HepG2 (cell line): ENCODE results near the gene ETFA. TPM values are rescaled to one million over a fixed set of nuclear protein-coding genes. Genes with fewer than 3 reads are reported as not detected.

Experiments
- EHMT2 ChIP-seq: fragments of 200-600 bp; sonication (generic); IDR thresholded peaks from 2 replicates; pipeline ENCODE4 v1.7.0; 2017; ENCODE audit warnings: antibody characterized with exemption, low read depth, low read length, borderline replicate concordance
- ESRRA ChIP-seq: sonication (generic); formaldehyde crosslinking; IDR thresholded peaks from 2 replicates; pipeline ENCODE4 v1.5.1; 2020; ENCODE audit warnings: mild to moderate bottlenecking, low read depth, missing genetic modification reagents
- FOXA1 ChIP-seq, 2 experiments: fragments of 450-650 bp in 1 of 2; sonication (generic) in 1 of 2; formaldehyde crosslinking in 1 of 2; IDR thresholded peaks; 2 replicates each; pipeline versions ENCODE4 v1.4.0 to v1.6.1; 2016 to 2020; ENCODE audit warnings: missing genetic modification reagents in 1 of 2
- FOXA3 ChIP-seq: IDR thresholded peaks from 2 replicates; pipeline ENCODE4 v1.6.1; 2016; ENCODE audit warnings: missing genetic modification reagents, missing compliant biosample characterization
- GABPA ChIP-seq, 2 experiments: IDR thresholded peaks; 2 replicates each; pipeline ENCODE4 v1.6.1; 2011 to 2016; ENCODE audit warnings: low read depth in 2 of 2, low read length in 1 of 2, missing biosample characterization in 1 of 2, missing genetic modification characterization in 1 of 2
- JARID2 ChIP-seq: sonication (generic); formaldehyde crosslinking; IDR thresholded peaks from 2 replicates; pipeline ENCODE4 v1.8.1; 2023; ENCODE audit warnings: missing genetic modification reagents, inconsistent platforms; ENCODE audit not compliant: insufficient replicate concordance
- JUND ChIP-seq: sonication (generic); formaldehyde crosslinking; IDR thresholded peaks from 2 replicates; pipeline ENCODE4 v1.8.0; 2022; ENCODE audit warnings: mild to moderate bottlenecking, missing genetic modification reagents
- MAFK ChIP-seq, 2 experiments: IDR thresholded peaks in 1 of 2; conservative IDR thresholded peaks in 1 of 2; 2 replicates each; pipeline ENCODE4 v1.6.1; 2011; ENCODE audit warnings: improper control_type of control experiment in 2 of 2, low read length in 2 of 2
- MEIS2 ChIP-seq: sonication (generic); formaldehyde crosslinking; IDR thresholded peaks from 2 replicates; pipeline ENCODE4 v1.9.0; 2021; ENCODE audit warnings: mild to moderate bottlenecking, missing genetic modification reagents
- PTBP1 ChIP-seq: fragments of 200-400 bp; formaldehyde crosslinking; IDR thresholded peaks from 2 replicates; pipeline ENCODE4 v1.6.1; 2018; ENCODE audit warnings: low read length, low read depth; ENCODE audit not compliant: poor library complexity, severe bottlenecking
- SMC3 ChIP-seq: IDR thresholded peaks from 2 replicates; pipeline ENCODE4 v1.6.1; 2011; ENCODE audit warnings: low read length, improper control_type of control experiment
- TBX3 ChIP-seq: fragments of 450-650 bp; IDR thresholded peaks from 2 replicates; pipeline ENCODE4 v1.6.1; 2017; ENCODE audit warnings: antibody characterized with exemption, mild to moderate bottlenecking, inconsistent platforms, borderline replicate concordance
- THAP11 ChIP-seq: IDR thresholded peaks from 2 replicates; pipeline ENCODE4 v1.6.1; 2016; ENCODE audit warnings: missing biosample characterization, missing genetic modification reagents
- ZC3H13 ChIP-seq: sonication (generic); formaldehyde crosslinking; IDR thresholded peaks from 2 replicates; pipeline ENCODE4 v1.8.1; 2023; ENCODE audit warnings: mild to moderate bottlenecking, missing genetic modification reagents, moderate library complexity
- ZMAT3 ChIP-seq: sonication (generic); formaldehyde crosslinking; conservative IDR thresholded peaks from 2 replicates; pipeline ENCODE4 v1.7.0; 2021; ENCODE audit warnings: missing genetic modification reagents
- ZNF296 ChIP-seq: sonication (generic); formaldehyde crosslinking; conservative IDR thresholded peaks from 2 replicates; pipeline ENCODE4 v1.5.0; 2020; ENCODE audit warnings: mild to moderate bottlenecking, missing genetic modification reagents
- ZNF777 ChIP-seq: sonication (generic); formaldehyde crosslinking; IDR thresholded peaks from 2 replicates; pipeline ENCODE4 v1.4.0; 2020; ENCODE audit warnings: missing genetic modification reagents
- ZNF792 ChIP-seq: IDR thresholded peaks from 2 replicates; pipeline ENCODE4 v1.6.1; 2016
- polyA plus RNA-seq, 8 experiments: library from polyadenylated mRNA; depleted of rRNA in 3 of 8; stranded (reverse) in 7 of 8; unstranded in 1 of 8; fragments of >200 nt; fragmentation: Illumina TruSeq in 4 of 8; extraction: Trizol in 4 of 8; gene quantifications; 2 replicates each; pipeline versions ENCODE4 v1.2.1 to v1.2.3, GENCODE V29; 2011 to 2016; ENCODE audit warnings: low read depth in 4 of 8, missing spikeins in 1 of 8, mixed read lengths in 1 of 8; ENCODE audit not compliant: insufficient read depth in 1 of 8
- total RNA-seq, 5 experiments: library from RNA; depleted of rRNA; stranded (reverse); fragments of >200 nt; fragmentation: Illumina TruSeq; extraction: Trizol; gene quantifications; 2 replicates each; pipeline ENCODE4 v1.2.3, GENCODE V29; 2016; ENCODE audit warnings: low read depth in 1 of 5
- TF ChIP-seq, protein P1 (sequence below), 2 experiments: sonication (generic) in 1 of 2; formaldehyde crosslinking in 1 of 2; IDR thresholded peaks; 2 replicates each; pipeline versions ENCODE4 v1.5.1 to v1.6.1; 2011 to 2020; ENCODE audit warnings: borderline replicate concordance in 1 of 2, low read depth in 1 of 2, low read length in 1 of 2, mild to moderate bottlenecking in 1 of 2, missing genetic modification reagents in 1 of 2, moderate library complexity in 1 of 2
- TF ChIP-seq, protein P2 (sequence below): sonication (generic); formaldehyde crosslinking; IDR thresholded peaks from 2 replicates; pipeline ENCODE4 v1.5.0; 2020; ENCODE audit warnings: missing genetic modification reagents, mild to moderate bottlenecking, borderline replicate concordance
- TF ChIP-seq, protein P3 (sequence below): sonication (generic); formaldehyde crosslinking; IDR thresholded peaks from 2 replicates; pipeline ENCODE4 v1.8.1; 2023; ENCODE audit warnings: mild to moderate bottlenecking, moderate library complexity, missing genetic modification reagents
- TF ChIP-seq, protein P4 (sequence below): sonication (generic); formaldehyde crosslinking; conservative IDR thresholded peaks from 2 replicates; pipeline ENCODE4 v1.8.1; 2023; ENCODE audit warnings: missing genetic modification reagents

ETFA gene
- total and polyA plus RNA-seq, 2 of the 13 experiments (the other 11 are each of a cell fraction or from before 2014, with no cell fraction given), result 291 to 396 TPM

DNA sequence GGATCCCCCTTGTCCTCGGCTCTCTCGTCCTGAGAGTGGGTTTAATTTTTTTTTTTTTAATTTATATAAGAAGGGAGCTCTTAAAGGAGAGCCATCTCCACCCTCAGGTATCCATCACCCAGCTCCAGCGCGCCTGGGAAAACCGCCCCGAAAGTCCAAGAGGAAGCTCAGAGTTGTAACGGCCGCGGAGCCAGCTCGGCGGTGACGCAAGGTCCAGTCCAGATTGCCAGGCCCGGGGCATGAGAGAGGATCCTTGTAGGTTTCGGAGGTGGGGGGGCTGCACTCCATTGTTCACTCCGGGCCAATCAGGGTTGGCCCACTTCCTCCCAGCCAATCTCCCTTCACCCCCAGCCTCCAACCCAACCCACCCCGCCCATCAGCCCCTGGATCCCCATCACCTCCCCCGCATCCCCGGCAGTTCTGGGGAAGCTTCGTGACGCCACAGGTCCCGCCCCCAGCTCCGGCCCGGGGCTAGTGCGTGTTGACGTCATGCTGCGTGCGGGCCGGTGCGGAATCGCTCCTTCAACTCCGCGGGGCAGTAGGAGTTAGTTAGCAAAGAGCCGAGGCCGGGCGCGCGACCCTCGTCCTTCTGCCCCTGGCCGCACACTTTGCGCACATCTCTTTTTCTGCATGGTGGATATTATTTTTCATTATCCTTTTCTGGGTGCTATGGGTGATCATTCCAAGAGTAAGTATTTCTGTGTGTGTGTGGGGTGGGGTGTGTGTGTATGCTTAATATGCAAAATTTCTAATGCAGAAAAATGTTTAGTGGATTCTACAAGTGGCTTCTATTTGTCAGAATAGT lies 25.2 kb upstream of the ETFA start, which contains the start of gene ISL2 (continued):
- TF ChIP-seq, protein P1, sequence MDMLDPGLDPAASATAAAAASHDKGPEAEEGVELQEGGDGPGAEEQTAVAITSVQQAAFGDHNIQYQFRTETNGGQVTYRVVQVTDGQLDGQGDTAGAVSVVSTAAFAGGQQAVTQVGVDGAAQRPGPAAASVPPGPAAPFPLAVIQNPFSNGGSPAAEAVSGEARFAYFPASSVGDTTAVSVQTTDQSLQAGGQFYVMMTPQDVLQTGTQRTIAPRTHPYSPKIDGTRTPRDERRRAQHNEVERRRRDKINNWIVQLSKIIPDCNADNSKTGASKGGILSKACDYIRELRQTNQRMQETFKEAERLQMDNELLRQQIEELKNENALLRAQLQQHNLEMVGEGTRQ (IDR thresholded peaks at IDR 0.05; ENCODE audit: low read depth, low read length), result no peak
- TF ChIP-seq, protein P1 (CRISPR knock-in tag; IDR thresholded peaks at IDR 0.05; ENCODE audit: borderline replicate concordance), result no peak
- 0 out of 2 replicates have a peak, but pooled peaks have one; percentile 28 for TF ChIP-seq JUND (CRISPR knock-in tag)
- 0 out of 2 replicates have a peak, but pooled peaks have one; percentile 19 for TF ChIP-seq ZNF296 (CRISPR knock-in tag)
- TF ChIP-seq, protein P2, sequence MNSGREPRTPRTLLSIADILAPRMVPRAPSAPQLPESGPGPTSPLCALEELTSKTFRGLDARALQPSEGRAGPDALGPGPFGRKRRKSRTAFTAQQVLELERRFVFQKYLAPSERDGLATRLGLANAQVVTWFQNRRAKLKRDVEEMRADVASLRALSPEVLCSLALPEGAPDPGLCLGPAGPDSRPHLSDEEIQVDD (CRISPR knock-in tag), result no peak
- no peak for TF ChIP-seq MEIS2 (CRISPR knock-in tag)
- TF ChIP-seq FOXA1 (IDR thresholded peaks at IDR 0.05), result no peak
- no peak; the same call in 1 of the 2 replicates for TF ChIP-seq FOXA1 (CRISPR knock-in tag; IDR thresholded peaks at IDR 0.05)
- TF ChIP-seq ZNF777 (CRISPR knock-in tag), result peak; percentile 61; the same call in 1 of the 2 replicates
- TF ChIP-seq, protein P3, sequence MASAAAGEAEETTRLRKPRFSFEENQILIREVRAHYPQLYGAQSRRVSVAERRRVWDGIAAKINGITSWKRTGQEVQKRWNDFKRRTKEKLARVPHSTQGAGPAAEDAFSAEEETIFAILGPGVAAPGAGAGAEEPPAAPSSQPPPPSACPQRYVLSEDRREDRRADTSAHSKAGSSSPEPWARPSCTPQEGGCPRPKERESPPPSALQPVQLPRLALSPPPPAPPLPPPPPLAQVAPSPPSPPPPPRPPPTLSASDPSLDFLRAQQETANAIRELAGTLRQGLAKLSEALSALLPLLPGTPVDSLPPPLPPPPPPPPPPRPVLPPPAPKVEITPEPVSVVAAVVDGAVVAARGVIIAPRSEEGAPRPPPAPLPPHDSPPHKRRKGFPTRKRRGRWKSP (CRISPR knock-in tag), result no peak
- no peak for TF ChIP-seq SMC3
- TF ChIP-seq GABPA (IDR thresholded peaks at IDR 0.05; ENCODE audit: low read depth, low read length), result no peak
- TF ChIP-seq GABPA (CRISPR knock-in tag; IDR thresholded peaks at IDR 0.05; ENCODE audit: low read depth), result peak; percentile 45; the same call in 1 of the 2 replicates
- TF ChIP-seq PTBP1, result no peak
- no peak for TF ChIP-seq MAFK (conservative IDR thresholded peaks at IDR 0.05 in 1 of 2, IDR thresholded peaks at IDR 0.05 in 1 of 2; ENCODE audit: low read length in 2 of 2)
- TF ChIP-seq ZMAT3 (CRISPR knock-in tag), result no peak; the same call in 1 of the 2 replicates
- TF ChIP-seq ZNF792 (CRISPR knock-in tag), result peak; percentile 76; the same call in 1 of the 2 replicates
- TF ChIP-seq, protein P4, sequence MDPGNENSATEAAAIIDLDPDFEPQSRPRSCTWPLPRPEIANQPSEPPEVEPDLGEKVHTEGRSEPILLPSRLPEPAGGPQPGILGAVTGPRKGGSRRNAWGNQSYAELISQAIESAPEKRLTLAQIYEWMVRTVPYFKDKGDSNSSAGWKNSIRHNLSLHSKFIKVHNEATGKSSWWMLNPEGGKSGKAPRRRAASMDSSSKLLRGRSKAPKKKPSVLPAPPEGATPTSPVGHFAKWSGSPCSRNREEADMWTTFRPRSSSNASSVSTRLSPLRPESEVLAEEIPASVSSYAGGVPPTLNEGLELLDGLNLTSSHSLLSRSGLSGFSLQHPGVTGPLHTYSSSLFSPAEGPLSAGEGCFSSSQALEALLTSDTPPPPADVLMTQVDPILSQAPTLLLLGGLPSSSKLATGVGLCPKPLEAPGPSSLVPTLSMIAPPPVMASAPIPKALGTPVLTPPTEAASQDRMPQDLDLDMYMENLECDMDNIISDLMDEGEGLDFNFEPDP (CRISPR knock-in tag), result no peak
- no peak for TF ChIP-seq EHMT2
- peak; percentile 69 for TF ChIP-seq THAP11 (CRISPR knock-in tag)
- TF ChIP-seq FOXA3 (CRISPR knock-in tag), result no peak; the same call in none of the 2 replicates
- TF ChIP-seq ESRRA (CRISPR knock-in tag), result no peak; the same call in 1 of the 2 replicates
- TF ChIP-seq TBX3, result no peak
- TF ChIP-seq JARID2, result no peak
- no peak for TF ChIP-seq ZC3H13 (CRISPR knock-in tag)
